ENCODE results near the gene ADCY5.

DNA sequence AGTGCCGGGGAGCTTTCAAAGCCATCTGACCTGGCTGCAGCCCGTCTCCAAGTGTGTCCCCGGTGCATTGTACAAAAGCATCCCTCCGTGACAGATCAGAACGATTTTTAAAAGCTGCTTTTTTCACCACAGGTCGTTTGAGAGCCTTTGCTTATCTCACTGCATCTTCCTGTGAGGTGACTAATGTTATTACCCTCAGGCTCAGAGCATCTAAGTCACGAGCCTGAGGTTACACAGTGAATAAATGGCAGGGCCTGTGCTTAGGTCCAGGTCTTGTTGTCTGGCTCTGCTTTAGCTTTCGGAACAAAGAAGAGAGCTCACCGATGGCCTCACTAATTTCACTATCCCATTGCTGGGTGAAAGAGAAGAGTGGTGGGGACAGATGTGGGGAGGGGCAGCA lies 163.8 kb downstream of the ADCY5 start:
- TF ChIP-seq CEBPB (IDR thresholded peaks at IDR 0.05) (no peak), CHD2 (IDR thresholded peaks at IDR 0.05; ENCODE audit: low read length, partially characterized antibody) (no peak), FOSB (CRISPR knock-in tag; IDR thresholded peaks at IDR 0.05) (no peak), JUN (IDR thresholded peaks at IDR 0.05) (no peak), SREBF2 (IDR thresholded peaks at IDR 0.05) (no peak), EP300 (IDR thresholded peaks at IDR 0.05) (no peak)
- TF ChIP-seq, protein P1, sequence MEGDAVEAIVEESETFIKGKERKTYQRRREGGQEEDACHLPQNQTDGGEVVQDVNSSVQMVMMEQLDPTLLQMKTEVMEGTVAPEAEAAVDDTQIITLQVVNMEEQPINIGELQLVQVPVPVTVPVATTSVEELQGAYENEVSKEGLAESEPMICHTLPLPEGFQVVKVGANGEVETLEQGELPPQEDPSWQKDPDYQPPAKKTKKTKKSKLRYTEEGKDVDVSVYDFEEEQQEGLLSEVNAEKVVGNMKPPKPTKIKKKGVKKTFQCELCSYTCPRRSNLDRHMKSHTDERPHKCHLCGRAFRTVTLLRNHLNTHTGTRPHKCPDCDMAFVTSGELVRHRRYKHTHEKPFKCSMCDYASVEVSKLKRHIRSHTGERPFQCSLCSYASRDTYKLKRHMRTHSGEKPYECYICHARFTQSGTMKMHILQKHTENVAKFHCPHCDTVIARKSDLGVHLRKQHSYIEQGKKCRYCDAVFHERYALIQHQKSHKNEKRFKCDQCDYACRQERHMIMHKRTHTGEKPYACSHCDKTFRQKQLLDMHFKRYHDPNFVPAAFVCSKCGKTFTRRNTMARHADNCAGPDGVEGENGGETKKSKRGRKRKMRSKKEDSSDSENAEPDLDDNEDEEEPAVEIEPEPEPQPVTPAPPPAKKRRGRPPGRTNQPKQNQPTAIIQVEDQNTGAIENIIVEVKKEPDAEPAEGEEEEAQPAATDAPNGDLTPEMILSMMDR (IDR thresholded peaks at IDR 0.05): no peak
- TF ChIP-seq, protein P2, sequence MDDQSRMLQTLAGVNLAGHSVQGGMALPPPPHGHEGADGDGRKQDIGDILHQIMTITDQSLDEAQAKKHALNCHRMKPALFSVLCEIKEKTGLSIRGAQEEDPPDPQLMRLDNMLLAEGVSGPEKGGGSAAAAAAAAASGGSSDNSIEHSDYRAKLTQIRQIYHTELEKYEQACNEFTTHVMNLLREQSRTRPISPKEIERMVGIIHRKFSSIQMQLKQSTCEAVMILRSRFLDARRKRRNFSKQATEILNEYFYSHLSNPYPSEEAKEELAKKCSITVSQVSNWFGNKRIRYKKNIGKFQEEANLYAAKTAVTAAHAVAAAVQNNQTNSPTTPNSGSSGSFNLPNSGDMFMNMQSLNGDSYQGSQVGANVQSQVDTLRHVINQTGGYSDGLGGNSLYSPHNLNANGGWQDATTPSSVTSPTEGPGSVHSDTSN (IDR thresholded peaks at IDR 0.05): no peak

Measured in A549 (cell line).